Lung microvascular endothelial cell (primary cell): ENCODE data around the gene CPT1A. TPM values are rescaled to one million over a fixed set of nuclear protein-coding genes. Genes with fewer than 3 reads are reported as not detected.
A peak's percentile ranks its signal among the peaks of the same experiment; 100 is the strongest.

Experiments used
- DNase-seq, 2 donors: peaks; one replicate each; pipeline versions ENCODE4 v3.0.0 to v3.0.0-alpha.2; 2010; ENCODE audit warnings: low read depth in 2 of 2
- total RNA-seq: library from RNA; depleted of rRNA; stranded (reverse); fragments of >200 nt; gene quantifications from 2 replicates; pipeline ENCODE4 v1.2.1, GENCODE V29; 2014

CPT1A gene
- total RNA-seq, 1 donor from 2014 or later: 115 TPM

- DNase-seq: no peak
Measured at GRCh38 chr11:68710409-68710808, 131.3 kb downstream of the CPT1A start.

GRCh38 chr11:68709062-68709461 is 132.7 kb downstream of the CPT1A start:
- DNase-seq: peak in 1 of 2 donors; percentile 25

GRCh38 chr11:68707527-68707926 is 134.2 kb downstream of the CPT1A start:
- DNase-seq: no peak

DNA sequence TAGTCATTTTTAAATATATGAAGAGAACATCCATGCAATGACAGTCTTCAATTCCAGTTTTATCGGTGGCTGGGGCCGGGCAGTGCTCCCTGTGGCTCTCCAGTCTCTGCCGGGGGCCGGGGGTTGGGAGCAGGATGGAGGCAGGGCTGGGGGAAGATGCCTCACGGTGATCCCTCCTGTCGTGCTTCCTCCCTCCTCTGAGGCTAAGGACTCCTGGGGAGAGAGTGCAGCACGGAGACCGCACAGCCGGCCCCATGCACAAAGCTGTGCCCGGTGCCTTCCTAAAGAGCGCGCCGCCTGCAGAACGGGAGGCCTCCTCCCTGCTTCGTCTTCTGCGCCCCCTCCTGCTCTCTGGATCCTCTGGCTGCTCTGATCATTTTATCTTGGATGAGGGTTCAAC is 136.8 kb downstream of the CPT1A start:
- DNase-seq: no peak

Other genes with a start within 250 kb of the CPT1A start
- gene GAL, start 157.4 kb downstream of the CPT1A start, total RNA-seq: 0.20 and 1.5 TPM in 2 replicates
- 0.79 and 1.7 TPM in 2 replicates for gene TESMIN, start 90.4 kb downstream of the CPT1A start, total RNA-seq
- gene MRPL21, start 61.9 kb upstream of the CPT1A start, total RNA-seq: 58.6 and 73.8 TPM in 2 replicates
- gene IGHMBP2, start 62.0 kb upstream of the CPT1A start, total RNA-seq: 6.3 and 9.5 TPM in 2 replicates
- not detected in 2 replicates for gene MRGPRD, start 139.1 kb upstream of the CPT1A start, total RNA-seq
- under 0.01 TPM in 2 replicates for gene MRGPRF, start 171.3 kb upstream of the CPT1A start, total RNA-seq
- 6.2 and 7.4 TPM in 2 replicates for gene TPCN2, start 207.0 kb upstream of the CPT1A start, total RNA-seq